Colonic mucosa (tissue), 4 donors: ENCODE data around the gene CCDC152. TPM values are rescaled to one million over a fixed set of nuclear protein-coding genes. Genes with fewer than 3 reads are reported as not detected.

Source experiments
- DNase-seq: peaks from one replicate; pipeline ENCODE4 v3.0.0-alpha.2; 2020
- H3K27ac ChIP-seq: fragments of 200-600 bp; one replicate; pipeline ENCODE4 v1.8.0; 2021
- H3K27me3 ChIP-seq: fragments of 200-600 bp; one replicate; pipeline ENCODE4 v1.8.0; 2021
- H3K36me3 ChIP-seq: fragments of 200-600 bp; one replicate; pipeline ENCODE4 v1.8.0; 2021
- H3K4me1 ChIP-seq: fragments of 200-600 bp; one replicate; pipeline ENCODE4 v1.8.0; 2021; ENCODE audit warnings: mild to moderate bottlenecking
- H3K4me3 ChIP-seq: fragments of 200-600 bp; one replicate; pipeline ENCODE4 v1.8.0; 2021
- H3K9ac ChIP-seq, 2 donors: one replicate each; pipeline ENCODE4 v1.7.0; 2013; ENCODE audit warnings: control low read depth in 2 of 2, low read depth in 2 of 2, low read length in 2 of 2
- H3K9me3 ChIP-seq: fragments of 200-600 bp; one replicate; pipeline ENCODE4 v1.8.0; 2021
- intact Hi-C: fragments of 100-400 bp; cut with DNase I; formaldehyde crosslinking; loops from one replicate; pipeline ENCODE4 v1.14.1; 2022
- total RNA-seq, 2 donors: library from RNA; stranded (reverse); fragmentation: NEBNext Ultra II Directional in 1 of 2; extraction: Animal tissue kit (Norgen Biotek cat#: 25700) in 1 of 2; gene quantifications; one replicate each; pipeline ENCODE4 v1.2.1, GENCODE V29; 2021
- TF ChIP-seq, protein P1 (sequence below): fragments of 200-600 bp; IDR thresholded peaks from one replicate; pipeline ENCODE4 v1.8.0; 2022; ENCODE audit warnings: antibody characterized with exemption, mild to moderate bottlenecking
- donor health status: healthy.
- donor health status: DM: no; HTN: no; CAD: no.
- donor health status: DM: no; HTN: no; CAD: no.

The CCDC152 gene
- total RNA-seq, 2 donors from 2014 or later: 0.27 TPM; not detected in 1

DNA sequence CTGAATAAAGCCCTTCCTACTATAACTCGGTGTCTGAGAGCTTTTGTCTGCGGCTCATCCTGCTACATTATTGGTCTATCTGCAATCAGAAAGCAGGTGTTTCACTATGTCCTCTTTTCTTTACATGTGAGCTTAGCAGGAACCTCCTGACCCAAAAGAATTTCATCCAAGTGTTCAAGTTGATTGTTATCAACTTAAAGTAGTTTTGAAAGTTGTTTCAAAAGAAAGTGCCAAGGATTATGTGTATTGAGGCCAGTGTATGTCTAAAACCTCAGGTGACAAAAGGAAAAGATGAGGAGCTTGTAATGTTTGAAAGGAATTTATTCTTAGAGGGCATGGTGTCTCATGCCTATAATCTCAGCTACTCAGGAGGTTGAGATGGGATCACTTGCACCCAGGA lies 63.1 kb downstream of the CCDC152 start:
- H3K4me3 ChIP-seq: no peak overlapping the region
- no peak for DNase-seq
- no peaks in the 10 kb centered on the region for H3K9me3 ChIP-seq
- no peaks in the 10 kb centered on the region for H3K36me3 ChIP-seq
- intact Hi-C loops: loop anchor here (10.0 kb wide), 1 partner anchor 65 kb away; no protein-coding TSS in a partner anchor
- H3K9ac ChIP-seq: no peak overlapping the region
- TF ChIP-seq, protein P1, sequence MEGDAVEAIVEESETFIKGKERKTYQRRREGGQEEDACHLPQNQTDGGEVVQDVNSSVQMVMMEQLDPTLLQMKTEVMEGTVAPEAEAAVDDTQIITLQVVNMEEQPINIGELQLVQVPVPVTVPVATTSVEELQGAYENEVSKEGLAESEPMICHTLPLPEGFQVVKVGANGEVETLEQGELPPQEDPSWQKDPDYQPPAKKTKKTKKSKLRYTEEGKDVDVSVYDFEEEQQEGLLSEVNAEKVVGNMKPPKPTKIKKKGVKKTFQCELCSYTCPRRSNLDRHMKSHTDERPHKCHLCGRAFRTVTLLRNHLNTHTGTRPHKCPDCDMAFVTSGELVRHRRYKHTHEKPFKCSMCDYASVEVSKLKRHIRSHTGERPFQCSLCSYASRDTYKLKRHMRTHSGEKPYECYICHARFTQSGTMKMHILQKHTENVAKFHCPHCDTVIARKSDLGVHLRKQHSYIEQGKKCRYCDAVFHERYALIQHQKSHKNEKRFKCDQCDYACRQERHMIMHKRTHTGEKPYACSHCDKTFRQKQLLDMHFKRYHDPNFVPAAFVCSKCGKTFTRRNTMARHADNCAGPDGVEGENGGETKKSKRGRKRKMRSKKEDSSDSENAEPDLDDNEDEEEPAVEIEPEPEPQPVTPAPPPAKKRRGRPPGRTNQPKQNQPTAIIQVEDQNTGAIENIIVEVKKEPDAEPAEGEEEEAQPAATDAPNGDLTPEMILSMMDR: no peak
- no peaks in the 10 kb centered on the region for H3K27me3 ChIP-seq
- H3K4me1 ChIP-seq: no peaks in the 10 kb centered on the region
- H3K27ac ChIP-seq: no peak overlapping the region

DNA sequence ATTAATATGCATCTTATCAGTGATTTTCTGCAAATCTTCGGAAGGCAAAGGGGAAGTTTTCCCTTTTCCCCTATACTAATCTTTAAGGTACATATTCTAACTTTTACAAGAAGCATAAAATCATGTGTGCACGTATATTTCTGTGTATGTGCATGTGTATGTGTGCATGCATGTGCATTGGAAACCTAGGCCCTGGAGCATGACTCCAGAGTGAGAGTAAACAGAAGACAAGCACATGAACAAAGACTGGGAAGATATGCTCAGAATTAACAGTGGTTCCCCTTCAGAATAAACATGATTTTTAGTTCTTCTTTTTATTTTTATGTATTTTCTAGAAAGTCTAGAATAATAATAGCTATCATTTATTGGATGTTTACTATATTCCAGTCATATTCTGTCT lies 65.9 kb downstream of the CCDC152 start:
- no peak overlapping the region for H3K27ac ChIP-seq
- H3K4me1 ChIP-seq: no peaks in the 10 kb centered on the region
- intact Hi-C loops: no loop called here
- H3K9me3 ChIP-seq: no peaks in the 10 kb centered on the region
- H3K36me3 ChIP-seq: no peaks in the 10 kb centered on the region
- DNase-seq: no peak
- TF ChIP-seq, protein P1: no peak
- H3K9ac ChIP-seq: no peak overlapping the region
- H3K27me3 ChIP-seq: no peaks in the 10 kb centered on the region
- no peak overlapping the region for H3K4me3 ChIP-seq

DNA sequence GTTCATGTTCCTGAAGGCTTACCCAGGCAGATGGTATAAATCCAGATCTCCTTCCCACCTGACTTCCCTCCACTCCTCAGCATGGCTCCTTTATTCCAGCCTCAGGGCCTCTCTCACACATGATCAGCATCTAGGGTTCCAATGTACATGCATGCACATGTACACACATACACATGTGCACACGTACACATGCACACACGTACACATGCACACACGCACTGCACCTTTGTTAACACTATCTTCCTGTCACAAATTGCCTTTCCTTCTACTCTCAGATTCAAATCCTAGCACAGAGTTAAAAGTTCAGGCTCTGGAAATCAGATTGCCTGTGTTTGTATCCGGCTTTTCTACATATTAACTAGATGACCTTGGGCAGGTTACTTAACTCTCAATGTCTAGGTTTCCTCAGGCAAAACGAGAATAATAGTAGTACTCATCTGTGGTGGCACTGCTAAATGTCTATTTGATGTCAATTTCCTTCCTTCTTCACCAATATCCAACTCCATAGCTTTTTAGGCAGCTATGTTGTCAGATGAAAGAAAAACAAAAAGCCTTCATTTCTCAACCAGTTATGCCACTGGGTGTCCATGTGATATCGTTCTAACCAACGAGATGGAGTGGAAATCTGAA lies 67.8 kb downstream of the CCDC152 start:
- no peak overlapping the region for H3K9ac ChIP-seq
- no peaks in the 10 kb centered on the region for H3K27me3 ChIP-seq
- no peak overlapping the region for H3K27ac ChIP-seq
- H3K9me3 ChIP-seq: no peaks in the 10 kb centered on the region
- TF ChIP-seq, protein P1: no peak
- H3K4me3 ChIP-seq: no peak overlapping the region
- intact Hi-C loops: no loop called here
- H3K36me3 ChIP-seq: no peaks in the 10 kb centered on the region
- DNase-seq: no peak
- no peaks in the 10 kb centered on the region for H3K4me1 ChIP-seq

DNA sequence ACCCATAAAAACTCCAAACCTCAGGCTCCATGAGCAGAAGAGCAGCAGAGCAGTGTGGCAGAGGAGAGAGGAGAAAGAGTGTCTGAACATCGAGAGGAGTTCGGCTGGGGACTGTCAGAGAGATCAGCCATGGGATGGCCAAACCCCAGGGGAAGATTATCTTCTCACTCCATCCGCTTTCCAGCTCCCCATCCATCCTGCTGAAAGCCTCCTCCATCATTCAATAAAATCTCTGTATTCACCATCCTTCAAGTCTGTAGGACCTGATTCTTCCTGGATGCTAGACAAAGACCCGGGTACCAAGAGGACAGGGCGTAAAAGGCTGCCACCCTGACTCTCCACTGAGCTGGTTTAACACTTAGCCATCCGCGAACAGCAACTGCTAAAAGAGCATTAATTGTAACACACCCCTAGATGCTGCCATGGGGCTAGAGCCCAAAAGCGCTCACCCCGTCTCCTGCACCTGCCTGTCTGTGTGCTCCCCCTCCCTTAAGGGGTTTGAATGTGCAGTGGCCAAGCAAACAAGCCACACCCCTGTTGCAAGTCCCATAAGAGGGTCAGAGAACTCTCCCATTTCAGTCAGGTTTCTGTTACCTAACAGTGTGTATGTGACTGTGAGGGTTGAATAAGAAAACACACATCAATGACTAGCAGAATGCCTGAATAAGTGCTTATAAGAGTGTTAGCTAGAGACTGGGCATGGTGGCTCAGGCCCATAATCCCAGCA lies 69.0 kb downstream of the CCDC152 start:
- no peaks in the 10 kb centered on the region for H3K4me1 ChIP-seq
- no peaks in the 10 kb centered on the region for H3K27me3 ChIP-seq
- H3K9me3 ChIP-seq: no peaks in the 10 kb centered on the region
- no peak for DNase-seq
- intact Hi-C loops: no loop called here
- no peak overlapping the region for H3K27ac ChIP-seq
- no peak overlapping the region for H3K4me3 ChIP-seq
- TF ChIP-seq, protein P1: no peak
- H3K36me3 ChIP-seq: no peaks in the 10 kb centered on the region
- H3K9ac ChIP-seq: no peak overlapping the region

DNA sequence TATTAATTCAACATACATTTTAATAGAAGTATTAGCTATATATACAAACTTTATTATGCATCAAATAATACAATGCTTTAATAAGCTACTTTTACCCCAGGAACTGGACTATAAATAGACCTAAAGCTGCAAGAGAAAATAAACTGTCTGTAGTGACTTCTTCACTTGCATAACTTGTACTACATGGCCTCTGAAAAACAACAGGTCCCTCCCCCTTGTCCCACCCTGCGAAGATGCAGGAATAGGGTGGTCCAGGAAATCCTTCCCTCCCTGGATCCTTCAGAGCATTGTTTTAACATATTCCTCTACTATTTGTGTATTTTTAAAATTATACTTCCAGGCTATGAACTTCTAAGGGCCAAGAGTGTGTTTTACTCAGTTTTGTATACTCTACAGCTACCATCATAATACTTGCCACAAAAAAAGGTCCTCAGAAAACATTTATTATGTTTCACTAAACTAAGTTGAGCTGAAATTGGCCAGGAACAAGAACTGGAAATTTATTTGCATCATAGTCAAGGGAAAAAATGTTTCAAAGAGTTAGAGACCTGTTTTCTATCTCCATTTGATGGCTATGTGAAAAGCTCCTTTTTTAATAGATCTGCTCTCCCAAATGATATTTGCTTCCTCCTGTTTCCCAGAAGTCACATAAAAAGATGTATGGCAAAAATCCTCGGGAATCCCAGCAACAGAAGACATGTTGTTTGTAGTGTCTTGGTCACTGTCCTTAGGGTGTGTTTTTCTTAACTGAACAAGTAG lies 70.3 kb downstream of the CCDC152 start:
- TF ChIP-seq, protein P1: no peak
- Histone ChIP-seq H3K27me3 (no peaks in the 10 kb centered on the region), H3K9ac (no peak overlapping the region), H3K4me3 (no peak overlapping the region), H3K4me1 (no peaks in the 10 kb centered on the region), H3K27ac (no peak overlapping the region), H3K36me3 (no peaks in the 10 kb centered on the region), H3K9me3 (no peaks in the 10 kb centered on the region)
- intact Hi-C loops: no loop called here
- DNase-seq: no peak
